NCI-H526 treated with DMSO at 0.1 percent for 48 hours (cell line): Measurements from ENCODE around the gene CBR1.
"Not testable (repeated sequence)": the region's sequence is repeated elsewhere in the genome, so short reads cannot be mapped to it uniquely, and the experiment has no call there.

Experiments used
- DNase-seq: peaks from one replicate; lab custom pipeline; 2025; lab: John Stamatoyannopoulos, UW

CBR1 gene

DNA sequence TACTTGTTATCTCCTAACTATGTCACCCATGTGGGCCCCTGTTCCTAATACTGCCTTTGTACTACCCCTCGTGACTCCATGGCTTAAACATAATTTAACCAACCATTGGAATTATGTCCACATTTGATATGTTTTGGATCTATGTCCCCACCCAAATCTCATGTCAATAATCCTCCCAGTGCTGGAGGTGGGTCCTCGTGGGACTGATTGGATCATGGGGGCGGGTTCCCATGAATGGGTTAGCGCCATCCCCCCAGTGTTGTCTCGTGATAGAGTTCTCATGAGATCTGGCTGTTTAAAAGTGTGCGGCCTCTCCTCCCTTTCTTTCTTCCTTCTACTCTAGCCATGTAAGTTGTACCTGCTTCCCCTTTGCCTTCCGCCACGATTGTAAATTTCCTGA is 9.8 kb downstream of the CBR1 start:
- DNase-seq: no peak

DNA sequence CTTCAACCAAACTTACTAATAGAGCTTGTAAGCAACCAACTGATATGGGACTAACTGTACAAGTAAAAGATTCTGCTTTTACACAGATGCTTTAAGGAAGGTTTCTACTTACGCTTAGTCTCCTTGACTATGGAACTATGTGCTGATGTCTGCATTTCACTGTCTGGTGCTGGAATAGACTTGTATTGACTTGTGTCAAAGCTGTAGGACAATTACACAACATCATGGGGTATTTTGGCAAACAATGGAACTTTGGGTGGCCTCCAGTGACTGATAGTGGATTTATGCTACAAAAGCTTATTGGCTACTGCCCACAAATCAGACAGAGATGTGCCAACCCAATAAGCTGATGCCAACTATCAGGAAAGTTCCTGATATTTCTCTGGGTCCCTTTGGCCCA is 10.6 kb downstream of the CBR1 start:
- DNase-seq: no peak

DNA sequence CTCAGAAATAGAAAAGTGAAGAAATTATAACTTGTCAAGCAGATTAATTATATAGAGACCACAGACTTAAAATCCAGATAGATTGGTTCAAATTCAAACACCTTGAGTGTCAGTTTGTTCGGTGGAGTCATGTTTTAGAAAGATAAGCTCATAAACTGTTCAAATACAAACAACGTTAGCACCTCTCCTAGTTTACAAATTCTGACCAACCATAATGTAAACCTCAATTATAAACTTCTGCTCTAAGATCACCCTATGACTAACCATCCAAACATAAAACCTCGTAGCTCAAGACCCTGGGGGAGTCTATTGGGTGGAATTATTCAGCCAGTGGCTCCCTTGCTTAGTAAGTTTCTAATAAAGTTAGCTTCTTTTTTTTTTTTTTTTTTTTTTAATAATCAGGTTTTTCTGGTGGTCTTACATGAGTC is 12.4 kb downstream of the CBR1 start:
- DNase-seq: no peak

DNA sequence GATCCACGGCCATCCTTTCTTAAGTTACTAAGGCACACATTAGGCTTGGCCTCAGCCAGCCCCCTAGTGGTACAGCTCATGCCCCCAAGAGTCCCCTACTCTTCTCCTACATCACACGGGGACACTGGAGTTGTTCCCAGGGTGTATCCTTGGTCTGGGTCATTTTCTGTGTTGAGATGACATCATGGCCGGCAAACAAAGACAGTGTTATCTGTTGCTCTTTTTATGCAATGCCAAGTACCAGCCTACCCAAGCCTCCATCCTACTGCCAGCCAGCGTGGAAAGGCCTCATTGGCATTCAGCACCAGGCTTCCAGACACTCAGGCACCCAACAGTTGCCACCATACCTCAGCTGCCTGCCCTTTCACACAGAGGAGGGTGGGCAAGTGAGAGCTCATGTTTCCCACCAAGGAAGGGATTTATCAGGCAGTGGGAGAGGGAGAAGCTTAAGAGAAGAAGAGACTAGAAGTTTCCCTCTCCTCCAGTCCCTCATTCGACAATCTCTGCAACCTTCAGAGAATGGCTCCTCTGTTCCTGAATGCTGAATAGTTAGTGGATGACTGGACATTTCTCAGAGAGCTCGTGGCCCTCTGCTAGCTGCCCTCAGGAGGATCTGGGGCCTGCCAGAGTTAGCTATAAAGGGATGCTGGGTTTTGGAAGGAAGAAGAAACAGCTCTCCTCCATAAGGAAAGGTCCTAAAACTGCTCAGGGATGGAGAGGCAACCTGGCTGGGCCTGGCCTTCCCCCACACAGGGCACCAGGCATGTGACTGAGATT is 17.7 kb downstream of the CBR1 start:
- DNase-seq: no peak

DNA sequence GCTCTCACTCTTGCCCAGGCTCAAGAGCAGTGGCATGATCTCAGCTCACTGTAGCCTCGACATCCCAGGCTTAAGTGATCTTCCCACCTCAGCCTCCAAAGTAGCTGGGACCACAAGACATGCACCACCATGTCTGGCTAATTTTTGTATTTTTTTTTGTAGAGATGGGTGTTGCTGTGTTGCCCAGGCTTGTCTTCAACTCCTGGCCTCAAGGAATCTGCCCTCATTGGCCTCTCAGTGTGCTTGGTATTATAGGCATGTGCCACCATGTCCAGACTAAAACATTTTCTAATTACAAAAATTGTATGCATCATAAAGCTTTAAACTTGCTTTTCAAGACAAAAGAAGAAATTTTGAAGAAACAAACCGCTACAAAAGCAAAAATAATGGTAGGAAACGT is 20.1 kb downstream of the CBR1 start:
- no peak for DNase-seq

DNA sequence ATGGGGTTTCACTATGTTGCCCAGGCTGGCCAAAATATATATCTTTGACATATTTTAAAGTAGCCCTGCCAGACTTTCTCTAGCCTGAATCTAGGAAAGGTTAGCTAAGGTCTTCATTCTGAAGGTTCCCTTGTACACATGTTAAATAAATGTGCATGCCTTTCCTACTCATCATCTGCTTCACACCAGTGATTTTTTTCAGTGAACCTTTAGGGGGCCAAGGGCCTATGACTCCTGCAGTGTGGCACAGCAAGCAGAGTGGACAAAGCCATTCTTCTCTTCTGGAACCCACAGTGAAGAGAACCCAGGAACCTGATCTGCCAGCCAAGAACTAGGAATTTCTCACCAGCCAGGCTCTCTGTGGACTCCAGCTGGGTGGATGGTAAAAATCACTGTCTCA is 22.9 kb downstream of the CBR1 start:
- no peak for DNase-seq

DNA sequence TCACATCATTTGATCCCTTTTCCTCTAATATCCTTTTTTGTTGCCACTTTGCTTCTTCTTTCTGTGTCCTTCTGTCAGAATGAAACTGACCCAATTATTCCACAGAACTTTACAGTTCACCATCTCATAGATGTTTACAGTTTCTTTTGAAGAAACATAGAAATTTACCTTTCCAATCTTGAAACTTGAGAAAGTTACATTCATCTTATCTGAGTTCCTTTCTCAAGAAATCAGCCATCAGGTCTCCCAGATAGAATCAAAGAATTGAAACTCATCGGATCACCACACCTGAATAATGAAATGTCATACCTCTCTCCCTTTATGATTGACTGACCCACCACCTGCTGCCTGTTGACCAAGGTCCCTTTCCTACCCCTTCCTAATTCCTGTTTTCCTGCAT is 23.7 kb downstream of the CBR1 start:
- DNase-seq: no peak

DNA sequence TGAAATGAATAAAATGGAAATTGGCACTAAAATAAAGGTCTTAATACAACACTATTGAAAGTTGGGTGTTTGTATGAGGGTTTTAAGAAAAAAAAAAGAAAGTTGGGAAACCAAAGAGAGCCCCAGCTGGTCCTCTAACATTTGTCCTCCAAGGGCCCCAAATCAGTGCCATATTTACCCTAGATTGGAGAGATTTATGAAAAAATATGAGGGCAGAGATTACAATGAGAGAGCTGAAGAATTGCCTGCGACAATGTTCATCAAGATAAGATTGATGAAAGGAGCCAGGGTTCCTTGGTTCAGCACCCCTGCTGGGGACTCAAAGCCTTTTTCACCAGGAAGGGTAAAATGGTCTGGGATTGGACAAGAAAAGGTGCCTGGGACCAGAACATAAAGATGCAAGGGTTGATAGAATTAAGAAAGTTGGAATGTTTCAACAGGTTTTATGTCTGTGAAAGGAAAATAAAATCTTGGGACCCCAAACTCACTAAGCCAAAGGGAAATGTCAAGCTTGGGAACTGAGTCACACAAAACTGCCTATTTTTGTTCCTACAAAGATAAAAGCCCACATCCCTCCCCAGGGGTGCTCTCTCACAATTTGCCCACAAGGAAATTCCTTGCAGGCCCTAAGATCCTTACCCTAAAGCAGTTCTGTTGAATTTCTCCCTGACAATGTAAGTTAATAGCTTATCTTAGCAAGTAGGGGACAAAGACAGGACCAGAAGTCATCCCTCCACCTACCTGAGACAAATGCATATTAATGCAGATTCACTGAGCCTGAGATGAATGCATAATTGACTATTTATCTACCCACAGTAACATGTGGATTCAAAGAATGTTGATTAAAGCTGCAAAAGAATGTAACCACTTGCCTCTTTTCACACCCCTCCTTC is 26.8 kb downstream of the CBR1 start:
- DNase-seq: no peak

DNA sequence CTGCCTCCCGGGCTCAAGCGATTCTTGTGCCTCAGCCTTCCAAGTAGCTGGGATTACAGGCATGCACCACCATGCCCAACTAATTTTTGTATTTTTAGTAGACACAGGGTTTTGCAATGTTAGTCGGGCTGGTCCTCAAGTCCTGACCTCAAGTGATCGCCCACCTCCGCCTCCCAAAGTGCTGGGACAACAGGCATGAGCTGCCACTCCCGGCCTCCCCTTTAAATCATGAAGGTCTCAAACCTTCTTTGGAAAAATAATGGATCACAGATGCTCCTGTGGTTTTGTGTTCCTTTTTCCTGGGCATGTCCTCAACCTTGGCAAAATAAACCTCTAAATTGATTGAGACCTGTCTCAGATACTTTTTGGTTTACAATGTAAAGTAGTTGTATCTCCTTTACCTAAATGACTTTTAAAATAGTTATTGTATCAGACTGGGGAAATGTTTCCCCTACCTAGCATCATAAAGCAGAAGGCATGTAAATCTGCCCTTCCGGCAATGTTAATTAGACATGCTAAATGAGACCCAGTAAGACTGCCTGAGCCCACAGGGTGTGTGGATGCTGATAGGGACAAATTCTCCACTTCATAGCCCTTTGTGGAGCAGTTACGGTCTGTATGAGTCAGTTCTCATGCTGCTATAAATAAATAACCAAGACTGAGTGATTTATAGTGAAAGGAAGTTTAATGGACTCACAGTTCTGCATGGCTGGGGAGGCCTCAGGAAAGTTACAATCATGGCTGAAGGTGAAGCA is 27.8 kb downstream of the CBR1 start:
- no peak for DNase-seq

DNA sequence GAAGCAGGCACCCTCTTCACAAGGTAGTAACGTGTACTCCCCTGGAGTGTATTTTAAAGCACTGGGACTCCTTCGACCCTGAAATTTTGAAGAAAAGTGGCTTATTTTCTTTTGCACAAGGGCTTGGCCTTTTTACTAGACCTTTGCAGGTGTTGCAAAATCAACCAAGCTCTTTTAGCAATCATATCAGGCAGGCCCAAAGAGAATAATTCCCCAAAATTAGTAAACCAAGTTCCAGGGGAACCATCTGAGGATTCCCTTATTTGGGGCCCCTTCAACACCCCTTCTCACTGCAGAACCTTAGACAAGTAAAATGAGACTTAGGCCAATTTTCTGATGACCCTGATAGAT is 28.3 kb downstream of the CBR1 start:
- no peak for DNase-seq

DNA sequence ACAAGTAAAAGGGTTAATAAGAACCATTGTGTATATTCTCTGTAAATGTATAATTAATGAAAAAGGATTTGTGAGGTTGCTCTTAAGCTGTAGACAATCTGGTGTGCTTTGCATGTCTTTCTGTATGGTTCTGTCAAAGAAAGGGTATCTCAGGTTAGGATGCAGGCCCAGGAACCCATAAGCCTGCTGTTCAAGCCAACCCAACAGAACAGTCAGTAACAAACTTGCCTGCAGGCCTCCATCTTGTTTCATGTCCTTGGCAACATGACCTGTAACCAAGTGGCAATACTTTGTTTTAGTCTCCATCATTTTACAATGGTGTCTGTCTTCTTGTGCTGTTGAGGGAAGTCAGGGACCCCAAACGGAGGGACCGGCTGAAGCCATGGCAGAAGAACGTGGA is 29.2 kb downstream of the CBR1 start:
- DNase-seq: no peak

DNA sequence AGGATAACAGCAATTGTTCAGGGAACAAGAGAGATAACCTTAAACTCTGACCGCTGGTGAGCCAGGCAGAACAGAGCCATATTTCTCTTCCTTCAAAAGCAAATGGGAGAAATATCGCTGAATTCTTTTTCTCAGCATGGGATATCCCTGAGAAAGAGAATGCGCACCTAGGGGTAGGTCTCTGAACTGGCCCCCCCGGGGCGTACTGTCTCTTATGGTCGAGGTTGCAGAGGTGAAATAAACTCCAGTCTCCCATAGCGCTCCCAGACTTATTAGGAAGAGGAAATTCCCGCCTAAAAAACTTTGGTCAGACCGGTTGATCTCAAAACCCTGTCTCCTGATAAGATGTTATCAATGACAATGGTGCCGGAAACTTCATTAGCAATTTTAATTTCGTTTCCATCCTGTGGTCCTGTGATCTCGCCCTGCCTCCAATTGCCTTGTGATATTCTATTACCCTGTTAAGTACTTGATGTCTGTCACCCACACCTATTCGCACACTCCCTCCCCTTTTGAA is 29.9 kb downstream of the CBR1 start:
- DNase-seq: not testable (repeated sequence)

DNA sequence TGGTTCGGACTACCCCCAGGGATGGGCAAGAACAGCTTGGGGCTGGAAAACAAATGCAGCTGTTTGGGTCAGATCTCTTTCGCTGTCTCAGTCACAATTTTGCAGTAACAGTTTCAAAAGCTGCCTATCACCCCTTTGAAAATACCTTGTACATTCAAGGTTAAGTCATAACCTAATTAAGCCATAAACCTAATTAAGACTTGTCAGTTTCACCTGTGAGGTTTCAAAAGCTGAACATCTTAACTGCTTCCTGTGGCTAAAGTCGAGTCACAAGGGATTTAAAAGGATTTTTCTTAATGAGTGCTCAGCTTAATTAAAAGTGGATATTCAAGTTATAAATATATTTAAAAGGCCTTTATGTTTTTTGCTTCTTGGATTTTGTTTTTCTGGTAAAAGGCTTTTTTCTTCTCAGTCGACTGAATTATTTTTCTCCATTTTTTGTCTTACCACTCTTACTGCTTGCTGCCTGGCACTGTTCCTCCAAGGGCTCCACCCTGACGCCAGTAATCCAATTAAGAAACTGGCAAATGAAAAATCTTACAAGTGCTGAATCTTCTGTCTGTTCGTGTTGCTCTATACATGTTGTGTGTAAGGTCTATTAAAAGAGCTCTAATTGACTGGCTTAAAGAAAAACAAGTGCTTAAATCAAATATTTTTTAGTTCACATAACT is 31.3 kb downstream of the CBR1 start:
- no peak for DNase-seq

DNA sequence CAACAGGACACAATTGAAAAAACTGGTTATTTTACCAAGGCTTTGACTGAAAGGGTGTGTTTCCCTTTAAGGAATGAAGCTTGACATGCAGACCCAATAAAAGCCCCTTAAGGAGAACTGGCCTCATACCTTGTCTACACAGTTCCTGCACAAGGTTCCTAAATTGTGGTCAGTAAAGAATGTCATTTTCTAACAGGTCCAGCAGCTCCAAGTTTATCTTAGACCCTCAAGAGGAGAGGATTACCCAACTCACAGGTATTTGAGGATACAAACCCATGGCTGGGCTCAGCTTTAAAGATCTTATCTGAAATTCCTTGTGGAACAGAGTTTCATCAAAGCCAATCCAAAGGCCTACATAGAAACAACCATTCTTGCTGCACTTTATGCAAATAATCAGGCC is 33.6 kb downstream of the CBR1 start:
- DNase-seq: no peak

DNA sequence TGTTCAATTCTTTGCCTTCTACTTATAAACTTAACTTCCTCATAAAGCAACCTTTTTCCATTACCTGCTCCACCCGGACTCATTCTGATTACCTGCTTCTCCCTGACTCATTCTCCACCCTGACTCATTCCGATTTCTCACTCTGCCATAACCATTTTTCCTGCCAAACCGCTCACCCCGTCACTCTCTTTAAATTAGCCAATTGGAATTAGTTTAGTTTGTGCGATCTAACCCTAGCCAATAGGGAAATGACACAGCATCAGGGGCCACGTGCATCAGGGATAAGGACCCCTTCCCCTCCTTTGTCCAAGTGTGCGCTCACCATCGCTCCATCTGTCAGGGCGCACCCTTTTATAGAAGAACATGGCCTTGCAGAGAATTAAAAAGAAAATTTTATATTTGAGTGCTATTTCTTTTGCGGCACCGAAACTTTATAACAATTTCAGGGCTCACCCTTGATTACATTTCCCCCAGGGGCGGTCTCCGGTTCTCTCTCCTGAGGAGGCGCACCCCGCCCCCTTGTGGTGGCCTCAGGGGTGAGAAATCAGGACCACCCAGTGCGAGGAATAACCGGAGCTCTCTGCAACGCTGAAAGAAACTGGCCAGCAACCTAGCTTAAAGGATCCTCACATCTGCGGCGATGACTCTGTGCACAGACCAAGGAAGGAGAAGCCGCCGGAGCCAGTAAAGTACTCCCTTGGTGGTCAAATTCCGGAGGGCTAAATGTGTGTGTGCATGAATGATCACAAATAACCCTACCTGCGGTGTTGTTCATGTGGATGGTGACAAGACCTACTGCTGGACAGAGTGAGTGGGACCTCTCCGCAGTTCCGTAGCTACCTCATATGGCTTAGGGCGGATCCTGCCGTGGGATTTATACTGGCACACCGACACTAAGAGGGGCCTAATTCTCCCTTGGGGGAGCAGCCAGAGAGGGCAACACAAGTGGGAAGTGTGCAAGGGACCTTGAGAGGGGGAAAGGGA is 34.8 kb downstream of the CBR1 start:
- DNase-seq: no peak

DNA sequence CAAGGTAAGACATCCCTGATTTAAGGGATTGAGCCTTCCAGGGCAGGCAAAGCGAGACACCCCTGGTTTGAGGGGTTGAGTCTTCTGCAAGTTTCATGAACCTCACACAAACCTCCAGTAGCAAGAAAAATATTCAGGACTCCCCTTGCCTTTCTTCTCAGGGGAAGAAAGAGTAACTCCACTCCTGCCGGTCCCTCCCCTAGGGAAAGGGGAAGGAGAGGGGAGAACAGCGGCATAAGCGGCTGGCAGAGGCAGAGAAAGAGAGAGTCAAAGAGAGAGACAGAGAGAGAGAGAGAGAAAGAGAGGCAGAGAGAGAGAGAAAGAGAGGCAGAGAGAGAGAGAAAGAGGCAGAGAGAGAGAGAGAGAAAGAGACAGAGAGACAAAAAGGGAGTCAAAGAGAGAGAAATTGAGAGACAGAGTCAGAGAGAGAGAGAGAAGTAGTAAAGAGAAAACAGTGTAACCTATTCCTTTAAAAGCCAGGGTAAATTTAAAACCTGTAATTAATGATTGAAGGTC is 35.6 kb downstream of the CBR1 start:
- DNase-seq: no peak

DNA sequence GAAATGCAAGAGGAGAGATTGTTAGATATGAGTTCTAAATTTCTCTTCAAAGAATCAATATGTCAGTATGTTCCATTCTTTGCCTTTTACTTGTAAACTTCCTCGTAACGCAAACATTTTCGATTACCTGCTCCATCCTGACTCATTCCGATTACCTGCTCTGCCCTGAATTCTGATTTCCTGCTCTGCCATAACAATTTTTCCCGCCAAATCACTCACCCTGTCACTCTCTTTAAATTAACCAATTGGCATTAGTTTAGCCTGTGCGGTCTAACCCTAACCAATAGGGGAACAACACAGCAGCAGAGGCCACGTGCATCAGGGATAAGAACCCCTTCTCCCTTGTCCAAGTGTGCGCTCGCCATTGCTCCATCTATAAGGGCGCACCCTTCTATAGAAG is 40.0 kb downstream of the CBR1 start:
- no peak for DNase-seq

DNA sequence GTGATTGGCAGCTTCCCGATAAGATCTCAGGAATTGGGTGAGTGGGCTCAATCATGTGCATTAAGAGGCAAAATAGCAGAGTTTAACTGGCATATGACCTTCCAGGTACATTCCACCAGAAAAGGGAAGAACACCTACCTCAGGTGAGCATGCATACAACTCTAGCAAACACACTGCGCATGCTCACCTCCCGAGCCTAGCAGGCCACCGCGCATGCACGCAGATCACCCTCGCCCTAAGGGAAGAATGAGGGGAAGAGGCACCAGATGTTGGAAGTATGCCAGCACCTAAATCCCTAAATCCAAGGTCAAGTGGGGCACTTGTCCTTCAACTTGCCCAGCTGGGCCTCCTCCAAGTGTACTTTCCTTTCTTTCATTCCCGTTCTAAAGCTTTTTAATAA is 41.4 kb downstream of the CBR1 start:
- no peak for DNase-seq

DNA sequence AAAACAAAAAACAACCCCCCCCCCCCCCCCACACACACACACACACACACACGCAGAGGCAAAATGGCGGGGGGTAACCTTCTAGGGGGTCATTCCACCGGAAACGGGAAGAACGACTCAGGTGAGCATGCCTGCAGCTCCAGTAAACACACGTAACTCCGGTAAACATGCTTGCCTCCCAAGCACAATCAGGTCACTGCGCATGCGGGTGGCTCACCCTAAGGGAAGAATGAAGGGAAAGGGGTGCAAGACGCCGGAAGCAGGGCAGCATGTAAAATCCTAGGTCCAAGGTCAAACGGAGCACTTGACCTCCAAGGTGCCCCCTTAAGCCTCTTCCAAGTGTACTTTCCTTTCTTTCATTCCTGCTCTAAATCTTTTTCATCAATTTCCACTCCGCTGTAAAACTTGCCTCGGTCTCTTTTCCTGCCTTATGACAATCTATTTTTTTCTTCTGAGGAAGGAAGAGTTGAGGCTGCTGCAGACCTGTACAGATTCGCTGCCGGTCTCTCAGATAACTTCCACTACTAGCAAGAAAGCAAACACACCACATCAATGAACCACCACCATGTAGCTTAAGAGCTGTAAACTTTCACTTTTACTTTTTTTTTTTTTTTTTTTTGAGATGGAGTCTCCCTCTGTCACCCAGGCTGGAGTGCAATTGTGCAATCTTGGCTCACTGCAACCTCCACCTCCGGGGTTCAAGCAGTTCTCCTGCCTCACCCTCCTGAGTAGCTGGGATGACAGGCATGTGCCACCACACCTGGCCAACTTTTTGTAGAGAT is 44.0 kb downstream of the CBR1 start:
- DNase-seq: no peak
